ENCODE data around the gene SPTBN1.

SPTBN1 gene

GRCh38 chr2:54497763-54498680 is 41.9 kb downstream of the SPTBN1 start:
- TF ChIP-seq CTCF (conservative IDR thresholded peaks at IDR 0.05; ENCODE audit: low read depth, low read length), result peak; percentile 70
- DNase-seq (ENCODE audit: low read depth), result peak; percentile 81
- H3K4me3 ChIP-seq (ENCODE audit: low read depth, low read length), result no peak overlapping the region

GRCh38 chr2:54499661-54500060 is 43.5 kb downstream of the SPTBN1 start:
- TF ChIP-seq CTCF (conservative IDR thresholded peaks at IDR 0.05; ENCODE audit: low read depth, low read length), result no peak
- no peak overlapping the region for H3K4me3 ChIP-seq (ENCODE audit: low read depth, low read length)
- peak; percentile 57 for DNase-seq (ENCODE audit: low read depth)

DNA sequence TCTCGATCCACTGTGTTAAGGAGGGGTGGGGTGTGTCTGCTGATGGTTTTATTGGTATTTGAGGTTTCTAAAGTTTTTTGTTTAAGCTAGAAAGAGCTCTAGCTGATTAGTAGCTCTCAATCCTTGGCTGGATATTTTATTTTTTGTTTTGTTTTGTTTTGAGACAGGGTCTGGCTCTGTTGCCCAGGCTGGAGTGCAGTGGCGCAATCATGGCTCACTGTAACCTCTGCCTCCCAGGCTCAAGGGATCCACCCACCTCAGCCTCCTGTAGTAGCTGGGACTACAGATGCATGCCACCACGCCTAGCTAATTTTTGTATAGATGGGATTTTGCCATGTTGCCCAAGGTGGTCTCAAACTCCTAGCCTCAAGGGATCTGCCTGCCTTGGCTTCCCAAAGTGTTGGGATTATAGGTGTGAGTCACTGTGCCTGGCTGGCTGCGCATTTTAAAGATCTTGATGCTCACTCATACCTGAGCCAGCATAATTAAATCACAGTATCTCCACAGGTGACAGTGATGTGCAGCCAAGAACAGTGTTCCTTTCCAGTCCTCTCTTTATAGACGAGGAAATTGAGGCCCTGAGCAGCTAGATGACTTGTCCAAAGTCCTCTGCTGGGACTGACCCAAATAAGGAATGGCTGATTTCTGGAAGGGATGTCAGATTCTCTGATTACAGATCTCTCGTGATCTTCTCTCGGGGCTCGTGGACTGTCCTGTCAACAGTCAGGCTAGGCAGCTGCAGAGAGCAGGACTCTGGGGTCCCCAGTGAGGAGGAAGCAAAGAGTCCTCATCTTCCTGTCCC is 44.5 kb downstream of the SPTBN1 start:
- TF ChIP-seq CTCF (conservative IDR thresholded peaks at IDR 0.05; ENCODE audit: low read depth, low read length), result no peak
- H3K4me3 ChIP-seq (ENCODE audit: low read depth, low read length), result no peak overlapping the region

DNA sequence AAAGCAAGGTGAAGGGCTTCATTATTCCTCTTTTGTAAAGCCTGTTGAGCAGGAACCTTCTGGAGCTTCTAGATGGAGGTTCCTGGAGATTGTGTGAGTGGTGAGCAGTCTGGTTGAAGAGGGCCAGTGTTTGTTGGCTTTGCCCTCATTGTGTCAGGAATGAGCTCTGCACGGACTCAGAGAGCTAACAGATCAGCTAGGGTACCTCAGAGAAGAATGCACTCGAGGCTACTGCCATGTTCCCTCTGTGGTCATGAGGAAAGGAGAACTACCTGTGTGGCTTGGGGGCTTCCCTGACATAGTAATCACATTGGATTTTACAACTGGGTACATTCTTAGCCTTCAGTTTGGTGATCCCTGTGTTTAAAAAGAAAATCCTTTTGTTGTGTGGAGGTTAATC is 46.6 kb downstream of the SPTBN1 start:
- no peak for TF ChIP-seq CTCF (conservative IDR thresholded peaks at IDR 0.05; ENCODE audit: low read depth, low read length)
- H3K4me3 ChIP-seq (ENCODE audit: low read depth, low read length), result no peak overlapping the region

More for the DNA sequence above, 44.5 kb downstream of the SPTBN1 start:
- DNase-seq (ENCODE audit: low read depth), result no peak

DNA sequence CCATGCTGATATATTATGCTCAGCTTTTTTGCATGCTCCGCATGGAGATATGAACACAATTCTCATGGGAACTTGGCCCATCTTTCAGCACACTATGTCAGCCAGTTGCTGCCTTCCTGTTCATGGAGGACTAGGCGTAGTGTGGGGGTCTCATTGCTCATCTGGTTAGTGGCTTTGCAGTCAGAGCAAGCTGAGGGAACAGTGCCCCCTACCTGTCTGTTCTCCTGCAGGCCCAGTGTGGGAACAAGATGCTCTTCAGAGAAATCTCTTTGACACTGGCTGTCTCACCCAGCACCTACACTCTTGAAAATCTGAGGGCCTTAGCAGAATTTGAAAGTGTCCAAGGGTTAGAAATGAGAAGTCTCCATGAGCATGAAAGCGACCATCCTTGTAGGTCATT is 47.1 kb downstream of the SPTBN1 start:
- DNase-seq (ENCODE audit: low read depth), result peak; percentile 60
- TF ChIP-seq CTCF (conservative IDR thresholded peaks at IDR 0.05; ENCODE audit: low read depth, low read length), result peak; percentile 78
- no peak overlapping the region for H3K4me3 ChIP-seq (ENCODE audit: low read depth, low read length)

More for the DNA sequence above, 46.6 kb downstream of the SPTBN1 start:
- DNase-seq (ENCODE audit: low read depth), result no peak

DNA sequence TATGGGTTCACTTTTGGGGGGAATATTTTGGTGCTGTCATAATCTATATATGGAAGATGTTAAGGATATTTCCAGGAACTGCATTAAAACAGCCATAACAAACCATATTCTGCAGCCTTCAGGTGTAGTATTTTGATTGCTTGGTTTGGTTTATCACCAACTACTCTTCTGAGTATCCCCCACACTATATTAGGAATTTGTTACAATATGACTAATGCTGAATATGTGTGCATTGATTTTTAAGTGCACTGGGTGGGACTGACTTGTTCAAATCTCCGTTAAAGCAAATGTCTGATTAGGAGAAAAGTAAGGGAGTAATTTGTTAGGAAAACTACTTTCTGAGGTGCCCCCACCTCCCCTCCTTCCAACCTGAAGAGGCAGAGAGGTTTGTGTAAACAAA is 47.7 kb downstream of the SPTBN1 start:
- no peak for TF ChIP-seq CTCF (conservative IDR thresholded peaks at IDR 0.05; ENCODE audit: low read depth, low read length)
- no peak for DNase-seq (ENCODE audit: low read depth)
- no peak overlapping the region for H3K4me3 ChIP-seq (ENCODE audit: low read depth, low read length)
